Cardiac septum (tissue), 1 donor: ENCODE results near the gene WDR49. TPM values are rescaled to one million over a fixed set of nuclear protein-coding genes. Genes with fewer than 3 reads are reported as not detected.

Source experiments
- DNase-seq: peaks from one replicate; pipeline ENCODE4 v3.0.0-alpha.2; 2020; ENCODE audit warnings: low spot score
- intact Hi-C: fragments of 100-400 bp; cut with DNase I; formaldehyde crosslinking; loops from one replicate; pipeline ENCODE4 v1.14.0; 2022
- total RNA-seq: library from RNA; stranded (reverse); fragmentation: NEBNext Ultra II Directional; extraction: Animal tissue kit (Norgen Biotek cat#: 25700); gene quantifications from one replicate; pipeline ENCODE4 v1.2.1, GENCODE V29; 2021
- donor health status: DM: no; HTN: no; CAD: no.

Gene WDR49
- total RNA-seq, 1 donor from 2014 or later, result 3.4 TPM

GRCh38 chr3:167501941-167502340, 151.8 kb downstream of the WDR49 start:
- DNase-seq, result no peak
- intact Hi-C loops, result no loop called here

- intact Hi-C loops, result no loop called here
- DNase-seq, result no peak
These were observed 155.8 kb downstream of the WDR49 start for GRCh38 chr3:167497903-167498302.

DNA sequence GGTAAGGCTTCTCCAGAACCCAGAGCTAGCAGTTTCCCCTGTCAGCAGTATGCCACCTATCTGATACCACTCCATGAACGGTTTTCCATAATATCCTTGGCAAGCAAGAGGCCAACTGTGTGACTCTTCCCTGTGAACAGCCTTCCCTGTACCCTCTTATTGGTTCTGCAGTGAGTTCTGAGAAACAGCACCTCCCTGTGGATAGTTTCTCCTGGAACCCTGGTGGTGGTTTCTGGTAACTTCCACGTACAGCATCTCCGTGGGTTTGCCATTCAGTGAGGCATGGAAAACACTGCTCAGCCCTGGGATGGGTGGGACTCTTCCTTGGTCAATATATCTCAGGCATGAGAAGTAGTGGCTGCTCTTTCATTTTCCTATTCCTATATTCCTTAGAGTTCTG, 160.5 kb downstream of the WDR49 start:
- intact Hi-C loops, result no loop called here

GRCh38 chr3:167491621-167492020, 162.1 kb downstream of the WDR49 start:
- intact Hi-C loops, result no loop called here
- DNase-seq, result no peak

More for the DNA sequence above, 160.5 kb downstream of the WDR49 start:
- no peak for DNase-seq

- intact Hi-C loops, result no loop called here
- DNase-seq, result no peak
These were observed 164.2 kb downstream of the WDR49 start for GRCh38 chr3:167489571-167489970.

DNA sequence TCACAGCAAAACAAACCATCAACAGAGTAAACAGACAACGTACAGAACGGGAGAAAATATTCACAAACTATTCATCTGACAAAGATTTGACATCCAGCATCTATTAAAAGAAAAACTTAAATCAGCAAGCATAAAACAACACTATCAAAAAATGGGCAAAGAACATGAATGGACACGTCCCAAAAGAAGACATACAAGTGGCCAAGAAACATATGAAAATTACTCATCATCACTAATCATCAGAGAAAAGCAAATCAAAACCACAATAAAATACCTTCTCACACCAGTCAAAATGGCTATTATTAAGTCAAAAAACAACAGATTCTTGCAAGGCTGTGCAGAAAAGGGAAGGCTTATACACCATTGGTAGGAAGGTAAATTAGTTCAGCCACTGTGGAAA, 166.2 kb downstream of the WDR49 start:
- intact Hi-C loops, result no loop called here
- no peak for DNase-seq

DNA sequence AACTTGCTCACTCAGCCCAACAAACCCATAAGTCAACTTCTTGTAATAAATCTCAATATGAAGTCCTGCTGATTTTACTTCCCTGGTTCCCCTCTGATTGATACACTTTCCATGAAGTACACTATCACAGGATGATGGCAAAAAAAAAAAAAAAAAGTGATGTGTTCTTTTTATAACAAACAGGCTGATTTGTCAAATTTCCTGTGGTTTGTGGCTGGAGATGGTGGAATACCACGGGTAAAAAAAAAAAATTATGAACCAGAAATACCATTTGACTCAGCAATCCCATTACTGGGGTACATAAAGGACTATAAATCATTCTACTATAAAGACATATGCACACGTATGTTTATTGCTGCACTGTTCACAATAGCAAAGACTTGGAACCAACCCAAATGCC, 169.2 kb downstream of the WDR49 start:
- intact Hi-C loops, result no loop called here
- DNase-seq, result no peak

DNA sequence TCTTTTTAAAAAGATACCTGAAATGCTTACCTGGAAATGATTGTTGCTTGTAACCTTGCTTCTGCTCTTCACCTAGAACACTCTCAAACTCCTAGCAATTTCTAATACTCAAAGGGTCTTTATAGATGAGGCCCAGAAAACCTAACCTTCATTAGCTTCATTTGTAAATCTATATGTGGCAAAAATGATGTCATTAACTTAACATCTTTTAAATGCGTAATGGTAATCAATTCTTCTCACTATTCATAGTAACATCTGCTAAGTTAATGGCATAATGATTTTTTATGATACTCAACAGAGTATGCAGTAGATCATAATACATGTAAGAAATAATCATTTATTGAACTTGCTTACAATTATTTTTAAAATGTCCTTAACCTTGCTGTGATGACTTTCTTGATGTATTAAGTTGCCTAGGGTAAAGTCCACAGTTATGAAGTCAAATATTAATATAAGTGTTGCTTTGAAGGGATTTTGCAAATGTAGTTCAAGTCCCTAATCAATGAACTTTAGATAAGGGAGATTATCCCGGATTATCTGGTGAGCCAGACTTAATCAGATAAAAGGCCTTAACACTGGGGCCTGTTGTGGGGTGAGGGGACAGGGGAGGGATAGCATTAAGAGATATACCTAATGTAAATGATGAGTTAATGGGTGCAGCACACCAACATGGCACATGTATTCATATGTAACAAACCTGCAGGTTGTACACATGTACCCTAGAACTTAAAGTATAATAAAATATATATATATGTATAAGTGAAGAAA, 169.8 kb downstream of the WDR49 start:
- intact Hi-C loops, result no loop called here

GRCh38 chr3:167481164-167481563, 172.6 kb downstream of the WDR49 start:
- DNase-seq, result no peak
- intact Hi-C loops, result no loop called here

More for the DNA sequence above, 169.8 kb downstream of the WDR49 start:
- no peak for DNase-seq

DNA sequence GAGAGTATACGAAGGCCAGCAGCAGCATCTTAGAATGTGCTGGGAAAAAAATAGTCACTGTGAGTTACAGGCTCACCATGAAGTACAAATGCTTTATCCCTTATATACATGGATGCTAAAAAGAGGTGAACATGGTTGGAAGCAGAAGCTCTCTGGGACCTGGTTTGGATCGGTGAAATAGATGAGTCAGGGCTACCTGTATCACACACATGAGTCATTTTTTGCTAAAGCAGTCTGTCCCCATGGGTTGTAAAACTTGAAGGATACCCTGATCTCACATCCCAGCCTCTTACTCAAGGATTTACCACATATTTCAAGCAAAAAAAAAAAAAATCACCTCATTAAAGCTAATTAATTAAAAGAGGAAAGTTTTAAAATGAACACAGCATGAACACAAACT, 173.0 kb downstream of the WDR49 start:
- DNase-seq, result no peak
- intact Hi-C loops, result no loop called here

- intact Hi-C loops, result no loop called here
- no peak for DNase-seq
These were observed 179.9 kb downstream of the WDR49 start, which contains the start of gene SERPINI2 for GRCh38 chr3:167473863-167474262. Gene SERPINI2 (minus strand): TSS chr3:167474042. CDS start chr3:167471834, 2,208 bp downstream.

- intact Hi-C loops, result no loop called here
These were observed 184.4 kb downstream of the WDR49 start for GRCh38 chr3:167469381-167469780.

DNA sequence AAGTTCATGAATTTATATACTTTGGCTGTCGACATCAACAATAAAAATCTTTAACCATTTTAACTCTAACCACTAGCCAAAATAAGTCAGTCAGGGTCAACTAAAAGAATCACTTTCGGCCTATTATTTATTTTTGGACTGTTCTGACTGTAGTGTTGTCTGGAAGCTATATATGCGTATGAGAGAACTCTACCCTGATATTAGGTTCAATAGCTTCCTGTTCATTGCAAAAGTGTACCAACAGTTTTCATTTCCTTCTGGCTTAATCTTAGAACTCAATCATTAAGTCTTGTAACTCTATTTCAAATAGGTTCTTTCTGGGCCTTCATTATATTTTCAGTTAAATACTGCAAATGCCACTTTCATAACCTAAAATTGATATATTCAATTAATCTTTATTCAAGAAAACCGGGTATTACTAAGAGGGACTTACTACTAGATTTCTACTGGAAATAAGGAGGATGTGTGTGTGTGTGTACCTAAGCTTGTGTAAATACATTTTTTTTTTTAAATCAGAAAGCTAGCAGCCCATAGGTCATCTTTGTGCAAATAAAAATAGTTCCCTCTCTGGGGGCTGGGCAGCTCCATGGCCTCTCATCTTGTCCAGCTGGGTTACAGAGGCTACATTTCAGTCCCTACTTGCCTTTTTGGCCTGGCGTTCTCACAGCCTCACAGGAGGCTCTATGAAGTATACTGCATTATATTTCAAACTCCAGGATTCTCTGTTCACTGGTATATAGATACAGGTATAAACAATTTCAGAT, 185.7 kb downstream of the WDR49 start:
- intact Hi-C loops, result no loop called here
- no peak for DNase-seq

More at GRCh38 chr3:167469381-167469780, 184.4 kb downstream of the WDR49 start:
- no peak for DNase-seq

DNA sequence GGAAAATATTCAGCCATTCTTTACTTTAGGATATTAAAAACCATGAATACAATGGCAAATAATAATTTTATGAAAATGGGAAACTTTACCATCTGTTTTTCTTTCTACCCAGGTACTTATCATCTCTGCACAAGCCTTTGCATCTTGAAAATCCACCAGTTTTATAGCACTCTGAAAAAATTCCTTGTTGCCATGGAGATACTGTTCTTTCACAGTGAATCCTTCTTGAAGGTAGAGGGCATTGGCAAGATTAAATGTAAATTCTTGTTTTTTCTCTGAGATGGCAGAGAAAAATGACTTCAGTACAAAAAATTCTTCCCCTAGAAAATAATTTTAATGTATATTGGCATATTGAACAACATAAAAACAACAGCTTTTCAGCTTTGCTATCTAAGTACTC, 186.8 kb downstream of the WDR49 start:
- DNase-seq, result no peak
- intact Hi-C loops, result no loop called here

DNA sequence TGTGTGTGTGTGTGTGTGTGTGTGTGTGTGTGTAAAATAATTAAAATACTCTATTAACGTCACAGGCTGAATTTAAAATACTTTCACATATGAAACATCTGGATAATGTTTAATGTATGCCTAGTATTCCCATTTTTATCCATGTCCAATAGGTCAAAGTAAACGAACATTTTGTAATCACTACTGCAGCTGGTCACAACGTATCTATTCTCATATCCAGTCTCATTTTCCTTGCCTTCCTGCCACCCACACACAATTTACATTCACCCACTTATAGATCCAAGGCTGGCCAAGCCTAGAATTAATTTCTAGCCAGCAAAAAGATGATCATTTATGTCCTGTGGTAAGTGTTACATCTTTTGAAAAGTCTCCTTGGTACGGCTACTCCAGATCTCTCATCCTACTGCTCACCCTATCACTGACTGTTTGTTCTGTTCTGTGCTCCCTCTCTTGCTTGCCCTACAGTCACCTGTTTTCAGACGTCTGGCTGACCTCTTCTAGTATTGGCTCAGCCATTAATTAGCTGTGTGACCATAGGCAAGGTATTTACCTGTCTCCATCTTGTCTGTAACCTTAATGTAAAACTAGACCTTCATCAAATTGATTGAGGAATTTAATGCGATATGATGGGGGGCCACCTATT, 197.5 kb downstream of the WDR49 start:
- DNase-seq, result no peak
- intact Hi-C loops, result no loop called here

GRCh38 chr3:167453815-167454214, 199.9 kb downstream of the WDR49 start:
- no peak for DNase-seq
- intact Hi-C loops, result no loop called here

- intact Hi-C loops, result no loop called here
- no peak for DNase-seq
These were observed 202.5 kb downstream of the WDR49 start for GRCh38 chr3:167451282-167451681.

DNA sequence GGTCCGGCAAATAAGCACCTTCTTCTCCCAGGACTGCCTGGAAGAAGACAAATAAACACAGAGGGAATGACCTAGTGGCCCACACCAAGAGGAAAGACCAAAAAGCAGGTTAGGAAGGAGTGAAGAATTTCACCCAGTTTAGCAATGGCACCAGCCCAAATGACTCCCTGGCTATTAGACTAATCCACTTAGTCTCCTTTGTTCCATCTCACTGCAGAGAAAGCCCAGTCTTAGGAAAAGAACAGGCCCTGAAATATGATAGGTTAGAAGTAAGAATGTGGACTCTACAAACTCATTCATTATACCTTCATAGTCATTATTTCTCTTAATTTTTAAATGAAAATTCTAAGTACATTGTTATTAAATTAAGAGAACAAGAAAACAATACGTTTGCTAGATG, 203.1 kb downstream of the WDR49 start:
- DNase-seq, result no peak
- intact Hi-C loops, result no loop called here

DNA sequence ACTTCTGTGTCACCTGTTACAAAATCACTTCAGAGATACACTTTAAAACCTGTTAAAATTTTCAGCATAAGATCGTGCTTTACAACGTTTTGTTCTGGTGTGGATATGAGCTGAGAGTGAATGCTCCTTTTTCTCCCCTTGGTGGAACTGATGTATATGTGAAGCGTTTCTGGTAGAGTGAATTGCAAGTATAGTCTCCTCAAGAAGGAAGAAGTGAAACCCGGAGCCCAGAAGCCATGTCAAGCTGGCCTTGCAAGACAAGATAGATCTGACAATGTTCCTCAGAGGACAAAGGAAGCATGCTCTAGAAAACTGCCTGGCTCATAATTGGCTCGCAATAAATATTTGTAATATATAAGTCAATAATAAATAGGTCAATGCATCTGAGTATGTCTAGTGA, 203.5 kb downstream of the WDR49 start:
- DNase-seq, result no peak
- intact Hi-C loops, result no loop called here

GRCh38 chr3:167445491-167445890, 208.3 kb downstream of the WDR49 start:
- intact Hi-C loops, result no loop called here
- DNase-seq, result no peak
